SHP77 treated with DMSO at 0.1 percent for 48 hours (cell line): ENCODE data around the gene SBK2.

Source experiments
- DNase-seq: peaks from one replicate; lab custom pipeline; 2025; lab: John Stamatoyannopoulos, UW

Gene SBK2

DNA sequence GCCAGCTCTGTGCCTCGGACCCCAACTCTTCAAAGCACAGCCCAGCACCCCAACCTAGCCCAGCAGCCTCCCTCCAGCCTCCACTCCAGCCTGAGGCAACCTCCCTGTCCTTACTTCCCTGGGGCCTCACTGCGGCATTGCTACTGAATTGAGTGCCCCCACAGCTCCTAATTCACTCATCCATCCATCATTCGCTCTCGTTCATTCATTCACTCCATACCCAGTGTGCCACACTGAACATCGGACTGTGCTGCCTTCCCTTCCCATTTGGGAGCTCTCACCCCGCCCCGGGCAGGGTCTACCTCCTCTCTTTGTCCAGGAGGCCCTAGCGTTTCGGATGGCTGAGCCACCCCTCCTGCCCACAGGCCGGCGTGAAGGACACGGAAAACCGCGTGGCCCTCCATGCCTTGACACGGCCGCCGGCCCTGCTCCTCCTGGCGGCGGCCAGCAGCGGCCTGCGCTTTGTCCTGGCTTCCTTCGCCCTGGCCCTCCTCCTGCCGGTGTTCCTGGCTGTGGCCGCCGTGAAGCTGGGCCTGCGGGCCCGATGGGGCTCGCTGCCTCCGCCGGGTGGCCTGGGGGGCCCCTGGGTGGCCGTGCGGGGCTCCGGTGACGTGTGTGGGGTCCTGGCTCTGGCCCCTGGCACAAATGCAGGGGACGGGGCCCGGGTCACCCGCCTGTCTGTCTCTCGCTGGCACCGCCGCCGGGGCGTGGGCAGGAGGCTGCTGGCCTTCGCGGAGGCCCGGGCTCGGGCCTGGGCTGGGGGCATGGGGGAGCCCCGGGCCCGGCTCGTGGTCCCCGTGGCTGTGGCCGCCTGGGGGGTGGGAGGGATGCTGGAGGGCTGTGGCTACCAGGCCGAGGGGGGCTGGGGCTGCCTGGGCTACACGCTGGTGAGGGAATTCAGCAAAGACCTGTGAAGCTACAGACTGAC, 50.6 kb downstream of the SBK2 start:
- DNase-seq = no peak

DNA sequence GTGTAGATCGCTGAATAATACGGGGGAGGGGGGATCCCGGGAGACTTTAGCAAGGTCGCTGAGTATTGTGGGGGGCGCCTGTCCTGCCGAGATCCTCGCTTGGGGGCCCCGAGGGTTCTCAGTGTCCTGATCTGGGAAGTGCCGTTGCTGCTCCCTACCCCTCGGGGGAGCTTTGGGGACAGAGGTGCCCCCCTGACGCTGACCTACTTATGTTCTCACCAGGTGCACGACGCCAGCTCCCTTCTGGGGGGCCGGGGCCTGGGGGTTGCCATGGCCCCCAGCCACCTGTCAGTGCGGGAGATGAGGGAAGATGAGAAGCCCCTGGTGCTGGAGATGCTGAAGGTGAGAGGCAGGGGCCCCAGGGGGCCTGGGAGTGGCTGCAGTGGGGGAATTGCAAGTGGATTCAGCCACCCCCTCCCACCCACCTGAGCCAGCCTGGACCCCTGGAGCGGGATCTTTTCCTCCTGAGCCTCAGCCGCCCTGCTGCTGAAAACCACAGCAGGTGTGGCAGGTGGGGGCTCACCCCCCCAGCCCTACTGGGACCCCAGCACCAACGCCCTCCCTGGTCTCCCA, 51.4 kb downstream of the SBK2 start:
- DNase-seq = no peak

DNA sequence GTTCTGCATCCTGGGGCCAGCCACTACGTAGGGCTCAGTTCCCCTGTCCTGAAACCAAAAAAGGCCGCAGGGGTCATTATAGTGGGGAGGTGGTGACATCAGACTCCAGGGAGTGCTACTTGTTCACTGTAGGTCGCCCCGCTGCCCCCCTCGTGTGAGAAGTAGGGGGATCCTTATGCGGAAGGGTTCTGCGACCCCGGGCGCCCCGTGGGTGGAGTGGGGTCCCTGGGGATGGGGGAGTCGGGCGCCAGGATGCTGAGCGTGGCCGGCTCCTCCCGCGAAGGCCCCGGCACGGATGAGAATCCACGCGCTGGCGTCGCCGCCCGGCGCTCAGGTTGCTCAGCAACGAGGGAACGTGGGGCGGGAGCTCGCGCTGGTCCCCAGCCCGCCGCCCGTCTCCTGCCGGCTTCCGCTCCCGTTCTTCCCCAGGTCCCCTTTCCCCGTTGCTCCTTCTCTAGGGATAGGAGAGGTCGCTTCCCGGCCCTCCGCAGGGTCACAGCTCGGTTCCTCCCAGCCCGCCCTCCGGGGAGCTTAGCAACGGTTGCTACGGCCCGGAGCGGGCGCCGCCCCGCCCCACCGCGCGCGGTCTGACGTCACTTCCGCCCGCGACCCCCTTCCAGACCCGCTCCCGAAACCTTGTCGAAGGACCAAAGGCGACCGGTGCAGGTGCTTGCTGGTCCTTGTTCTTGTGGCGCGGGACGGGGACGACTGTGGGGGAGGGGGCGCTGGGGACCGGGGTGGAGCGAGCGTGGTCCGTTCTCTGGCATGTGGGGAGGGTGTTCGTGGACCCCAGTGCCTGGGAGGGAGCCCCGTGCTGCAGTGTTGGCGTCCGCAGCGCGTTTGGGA, 52.1 kb downstream of the SBK2 start, which contains the start of gene NAT14:
Gene NAT14, plus strand, starts transcription at position 596 of the 846 bp plus-strand sequence. CDS start 521 bp downstream, outside the sequence.
- DNase-seq = no peak

DNA sequence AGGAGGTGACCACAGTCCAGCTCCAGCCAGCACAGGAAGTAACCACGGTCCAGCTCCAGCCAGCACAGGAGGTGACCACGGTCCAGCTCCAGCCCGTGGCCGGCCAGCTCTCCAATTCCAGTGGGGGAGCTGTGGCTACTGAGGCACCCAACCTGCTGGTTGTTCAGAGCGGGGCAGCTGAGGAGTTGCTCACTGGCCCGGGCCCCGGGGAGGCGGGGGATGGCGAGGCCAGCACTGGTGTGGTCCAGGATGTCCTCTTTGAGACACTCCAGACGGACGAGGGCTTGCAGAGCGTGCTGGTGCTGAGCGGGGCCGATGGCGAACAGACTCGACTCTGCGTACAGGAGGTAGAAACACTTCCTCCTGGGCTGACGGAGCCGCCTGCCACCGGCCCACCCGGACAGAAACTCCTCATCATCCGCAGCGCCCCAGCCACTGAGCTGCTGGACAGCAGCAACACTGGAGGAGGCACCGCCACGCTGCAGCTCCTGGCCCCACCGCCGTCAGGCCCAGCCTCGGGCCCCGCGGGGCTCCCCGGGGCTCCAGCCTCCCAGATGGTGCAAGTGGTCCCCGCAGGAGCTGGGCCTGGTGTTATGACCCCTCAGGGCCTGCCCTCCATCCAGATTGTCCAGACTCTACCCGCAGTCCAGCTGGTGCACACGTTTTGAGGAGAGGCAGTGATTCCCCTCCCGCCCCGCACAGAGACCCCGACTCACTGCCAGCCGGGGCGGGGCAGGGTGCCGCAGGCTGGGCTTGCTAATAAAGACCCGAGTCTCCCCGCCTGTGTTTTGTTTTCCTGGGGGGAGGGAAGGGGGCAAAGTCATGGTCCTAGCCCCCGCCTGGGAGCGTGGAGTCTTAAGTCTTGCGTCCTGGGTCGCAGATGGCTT, 53.0 kb downstream of the SBK2 start:
- DNase-seq = no peak

DNA sequence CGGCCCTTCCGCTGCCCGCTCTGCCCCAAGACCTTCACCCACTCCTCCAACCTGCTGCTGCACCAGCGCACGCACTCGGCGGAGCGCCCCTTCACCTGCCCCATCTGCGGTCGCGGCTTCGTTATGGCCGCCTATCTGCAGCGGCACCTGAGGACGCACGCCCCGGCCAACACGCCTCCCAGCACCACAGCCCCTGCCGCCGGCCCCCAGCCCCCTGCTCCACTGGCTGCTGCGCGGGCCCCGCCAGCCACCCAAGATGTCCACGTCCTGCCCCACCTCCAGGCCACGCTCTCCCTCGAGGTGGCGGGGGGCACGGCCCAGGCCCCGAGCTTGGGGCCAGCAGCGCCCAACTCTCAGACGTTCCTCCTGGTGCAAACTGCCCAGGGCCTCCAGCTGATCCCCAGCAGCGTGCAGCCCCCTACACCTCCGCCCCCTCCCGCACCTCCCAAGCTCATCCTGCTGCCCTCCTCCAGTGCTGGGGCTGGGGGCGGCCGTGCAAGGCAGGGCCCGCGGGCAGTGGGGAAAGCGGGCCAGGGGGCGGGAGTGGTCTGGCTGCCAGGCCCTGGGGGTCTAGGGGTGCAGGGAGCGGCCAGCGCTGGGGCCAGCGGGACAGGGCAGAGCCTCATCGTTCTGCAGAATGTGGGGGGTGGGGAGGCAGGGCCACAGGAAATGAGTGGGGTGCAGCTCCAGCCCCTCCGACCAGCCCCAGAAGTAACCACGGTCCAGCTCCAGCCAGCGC, 53.8 kb downstream of the SBK2 start:
- DNase-seq = no peak

DNA sequence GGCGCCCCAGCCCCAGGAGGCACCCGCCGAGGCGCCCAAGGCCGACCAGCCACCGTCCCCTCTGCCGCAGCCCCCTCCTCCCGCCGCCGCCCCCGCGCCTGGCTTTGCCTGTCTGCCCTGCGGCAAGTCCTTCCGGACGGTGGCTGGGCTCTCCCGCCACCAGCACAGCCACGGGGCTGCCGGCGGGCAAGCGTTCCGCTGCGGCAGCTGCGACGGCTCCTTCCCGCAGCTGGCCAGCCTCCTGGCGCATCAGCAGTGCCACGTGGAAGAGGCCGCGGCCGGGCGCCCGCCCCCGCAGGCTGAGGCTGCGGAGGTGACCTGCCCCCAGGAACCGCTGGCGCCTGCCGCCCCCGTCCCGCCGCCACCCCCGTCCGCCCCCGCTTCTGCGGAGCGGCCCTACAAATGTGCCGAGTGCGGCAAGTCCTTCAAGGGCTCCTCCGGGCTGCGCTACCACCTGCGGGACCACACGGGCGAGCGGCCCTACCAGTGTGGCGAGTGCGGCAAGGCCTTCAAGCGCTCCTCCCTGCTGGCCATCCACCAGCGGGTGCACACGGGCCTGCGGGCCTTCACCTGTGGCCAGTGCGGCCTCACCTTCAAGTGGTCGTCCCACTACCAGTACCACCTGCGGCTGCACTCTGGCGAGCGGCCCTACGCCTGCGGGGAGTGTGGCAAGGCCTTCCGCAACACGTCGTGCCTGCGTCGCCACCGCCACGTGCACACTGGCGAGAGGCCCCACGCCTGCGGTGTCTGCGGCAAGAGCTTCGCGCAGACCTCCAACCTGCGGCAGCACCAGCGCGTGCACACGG, 54.6 kb downstream of the SBK2 start:
- no peak for DNase-seq

DNA sequence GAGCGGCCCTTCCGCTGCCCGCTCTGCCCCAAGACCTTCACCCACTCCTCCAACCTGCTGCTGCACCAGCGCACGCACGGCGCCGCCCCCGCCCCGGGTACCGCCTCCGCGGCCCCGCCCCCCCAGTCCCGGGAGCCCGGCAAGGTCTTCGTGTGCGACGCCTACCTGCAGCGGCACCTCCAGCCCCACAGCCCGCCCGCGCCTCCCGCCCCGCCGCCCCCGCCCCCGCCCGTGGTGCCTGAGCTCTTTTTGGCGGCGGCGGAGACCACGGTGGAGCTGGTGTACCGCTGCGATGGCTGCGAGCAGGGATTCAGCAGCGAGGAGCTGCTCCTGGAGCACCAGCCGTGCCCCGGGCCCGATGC, 55.2 kb downstream of the SBK2 start:
- no peak for DNase-seq

DNA sequence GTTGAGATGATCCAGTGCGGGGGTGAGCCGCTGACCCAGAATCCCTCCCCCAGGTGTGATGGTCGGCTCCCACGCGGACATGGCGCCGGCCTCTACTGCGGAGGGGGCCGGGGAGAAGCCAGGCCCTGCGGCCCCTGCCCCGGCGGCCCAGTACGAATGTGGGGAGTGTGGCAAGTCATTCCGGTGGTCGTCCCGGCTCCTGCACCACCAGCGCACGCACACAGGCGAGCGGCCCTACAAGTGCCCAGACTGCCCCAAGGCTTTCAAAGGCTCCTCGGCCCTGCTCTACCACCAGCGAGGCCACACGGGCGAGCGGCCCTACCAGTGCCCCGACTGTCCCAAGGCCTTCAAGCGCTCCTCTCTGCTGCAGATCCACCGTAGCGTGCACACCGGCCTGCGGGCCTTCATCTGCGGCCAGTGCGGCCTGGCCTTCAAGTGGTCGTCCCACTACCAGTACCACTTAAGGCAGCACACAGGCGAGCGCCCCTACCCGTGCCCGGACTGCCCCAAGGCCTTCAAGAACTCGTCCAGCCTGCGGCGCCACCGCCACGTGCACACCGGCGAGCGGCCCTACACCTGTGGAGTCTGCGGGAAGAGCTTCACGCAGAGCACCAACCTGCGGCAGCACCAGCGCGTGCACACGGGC, 55.7 kb downstream of the SBK2 start:
- no peak for DNase-seq

DNA sequence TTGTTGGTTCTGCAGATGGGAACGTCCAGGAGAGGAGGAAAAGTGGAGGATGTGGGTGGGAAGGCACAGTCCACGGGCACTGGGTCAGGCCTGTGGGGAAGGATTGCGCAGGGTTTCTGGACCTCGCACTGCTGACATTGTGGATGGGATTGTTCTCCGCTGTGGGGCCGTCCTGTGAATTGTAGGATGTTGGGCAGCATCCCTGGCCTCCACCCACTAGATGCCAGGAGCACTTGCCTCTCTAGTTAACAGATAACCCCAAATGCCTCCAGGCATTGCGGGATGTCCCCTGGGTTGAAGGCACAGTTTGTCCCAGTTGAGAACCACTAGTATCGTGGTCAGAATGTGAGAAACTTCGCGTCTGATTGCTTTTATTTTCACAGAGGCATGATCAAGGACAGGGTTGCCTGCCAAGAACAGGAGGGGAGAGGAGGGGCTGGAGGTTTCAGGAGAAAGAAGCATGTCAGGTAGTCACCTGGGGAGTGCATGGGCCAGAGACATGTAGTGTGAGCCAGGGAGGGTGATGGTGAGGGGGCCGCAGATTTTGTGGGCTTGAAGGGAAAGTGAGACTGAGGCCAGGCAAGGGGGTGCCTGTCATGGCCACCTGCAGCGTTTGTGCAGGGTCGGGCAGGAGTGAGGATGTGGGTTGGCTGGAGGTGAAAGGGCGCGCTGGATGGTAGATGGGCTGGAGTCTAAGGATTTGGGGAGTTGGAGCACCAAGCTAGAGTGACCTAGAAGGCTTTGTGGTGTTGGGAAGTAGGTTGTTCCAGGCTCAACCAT, 57.3 kb downstream of the SBK2 start:
- DNase-seq = no peak

DNA sequence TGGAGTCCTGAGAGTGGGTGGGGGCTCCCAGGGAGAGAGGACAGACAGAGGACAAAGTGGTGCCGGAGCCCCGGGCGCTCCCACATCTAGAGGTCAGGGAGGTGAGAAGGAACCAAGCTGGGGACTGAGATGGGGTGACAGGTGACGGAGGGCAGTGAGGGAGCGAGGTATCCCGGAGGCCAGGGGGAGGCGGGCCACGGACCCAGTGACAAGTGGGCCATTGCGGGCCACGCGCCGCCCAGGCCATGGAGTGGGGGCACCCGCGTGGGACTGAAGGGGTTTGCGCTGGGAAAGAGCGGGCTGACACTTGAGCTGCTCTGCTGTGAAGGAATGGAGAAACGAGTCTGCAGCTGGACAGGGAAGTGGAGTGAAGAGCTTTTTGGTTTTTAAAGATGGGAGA, 57.9 kb downstream of the SBK2 start:
- DNase-seq = no peak
